HEK293 (cell line): ENCODE data around the gene GPR155.
"Not testable (repeated sequence)": the region's sequence is repeated elsewhere in the genome, so short reads cannot be mapped to it uniquely, and the experiment has no call there.

ENCODE experiments used
- CTCF ChIA-PET: fragments of 350-600 bp; formaldehyde crosslinking; extraction: SDS; loops from one replicate; lab custom pipeline; 2021; ENCODE audit warnings: antibody characterized with exemption; lab: Yijun Ruan, JAX
- POLR2A ChIA-PET: fragments of 300-600 bp; formaldehyde crosslinking; extraction: SDS; loops from one replicate; lab custom pipeline; 2020; ENCODE audit warnings: antibody characterized with exemption, inconsistent platforms; lab: Yijun Ruan, JAX
- H3K27ac ChIP-seq: fragments of 200-500 bp; sonication (Bioruptor generic); 2 replicates; pipeline ENCODE4 v1.5.1; 2014; ENCODE audit warnings: low read depth, low read length, control low read depth, inconsistent platforms; ENCODE audit errors: extremely low read depth
- H3K36me3 ChIP-seq, 2 experiments: fragments of 200-500 bp in 1 of 2; sonication (Bioruptor generic) in 1 of 2; 1 replicate in 1 of 2; 2 replicates in 1 of 2; pipeline ENCODE4 v1.5.1; 2014 to 2017; ENCODE audit warnings: inconsistent platforms in 2 of 2, low read length in 2 of 2; ENCODE audit not compliant: control insufficient read depth in 2 of 2, insufficient read depth in 1 of 2
- H3K4me1 ChIP-seq: fragments of 200-500 bp; sonication (Bioruptor generic); 2 replicates; pipeline ENCODE4 v1.5.1; 2014; ENCODE audit warnings: mild to moderate bottlenecking, low read length, inconsistent platforms; ENCODE audit not compliant: control insufficient read depth, insufficient read depth
- H3K4me3 ChIP-seq: 2 replicates; pipeline ENCODE4 v1.5.1; 2011; ENCODE audit warnings: low read depth, mild to moderate bottlenecking, control low read depth, low read length, moderate library complexity
- H3K9me3 ChIP-seq: fragments of 200-500 bp; sonication (Bioruptor generic); 2 replicates; pipeline ENCODE4 v1.5.1; 2014; ENCODE audit warnings: low read depth, low read length, inconsistent platforms; ENCODE audit not compliant: control insufficient read depth, insufficient read depth
- GFI1B ChIP-seq: fragments of 450-650 bp; formaldehyde crosslinking; IDR thresholded peaks from 2 replicates; pipeline ENCODE4 v1.5.1; 2016; ENCODE audit warnings: missing biosample characterization, missing genetic modification characterization
- MZF1 ChIP-seq: fragments of 450-650 bp; formaldehyde crosslinking; IDR thresholded peaks from 2 replicates; pipeline ENCODE4 v1.5.1; 2017; ENCODE audit warnings: missing biosample characterization, missing genetic modification characterization, borderline replicate concordance
- PRDM1 ChIP-seq: fragments of 450-650 bp; formaldehyde crosslinking; IDR thresholded peaks from 2 replicates; pipeline ENCODE4; 2016; ENCODE audit warnings: missing biosample characterization, missing genetic modification characterization
- PRDM4 ChIP-seq: fragments of 450-650 bp; formaldehyde crosslinking; IDR thresholded peaks from 2 replicates; pipeline ENCODE4 v1.5.1; 2017; ENCODE audit warnings: missing biosample characterization, missing genetic modification characterization
- REST ChIP-seq: fragments of 450-650 bp; formaldehyde crosslinking; IDR thresholded peaks from 2 replicates; pipeline ENCODE4 v1.5.1; 2016; ENCODE audit warnings: missing biosample characterization, missing genetic modification characterization
- SP3 ChIP-seq: fragments of 450-650 bp; formaldehyde crosslinking; IDR thresholded peaks from 2 replicates; pipeline ENCODE4 v1.5.1; 2016; ENCODE audit warnings: missing biosample characterization, missing genetic modification characterization
- SP7 ChIP-seq: fragments of 450-650 bp; formaldehyde crosslinking; IDR thresholded peaks from 2 replicates; pipeline ENCODE4 v1.5.1; 2016; ENCODE audit warnings: missing biosample characterization, missing genetic modification characterization
- YY1 ChIP-seq: fragments of 450-650 bp; formaldehyde crosslinking; IDR thresholded peaks from 2 replicates; pipeline ENCODE4 v1.5.1; 2018; ENCODE audit warnings: missing biosample characterization, missing genetic modification characterization
- ZBTB48 ChIP-seq: fragments of 450-650 bp; formaldehyde crosslinking; IDR thresholded peaks from 2 replicates; pipeline ENCODE4 v1.5.1; 2016; ENCODE audit warnings: missing biosample characterization, missing genetic modification characterization
- ZBTB7A ChIP-seq: fragments of 450-650 bp; formaldehyde crosslinking; IDR thresholded peaks from 2 replicates; pipeline ENCODE4 v1.5.1; 2016; ENCODE audit warnings: low read depth, missing biosample characterization, missing genetic modification characterization
- ZNF19 ChIP-seq: fragments of 450-650 bp; formaldehyde crosslinking; IDR thresholded peaks from 2 replicates; pipeline ENCODE4; 2016; ENCODE audit warnings: missing biosample characterization, missing genetic modification characterization, low read depth
- ZNF211 ChIP-seq: fragments of 450-650 bp; formaldehyde crosslinking; IDR thresholded peaks from 2 replicates; pipeline ENCODE4 v1.5.1; 2016; ENCODE audit warnings: low read depth, missing biosample characterization, missing genetic modification characterization
- ZNF239 ChIP-seq: fragments of 450-650 bp; formaldehyde crosslinking; IDR thresholded peaks from 2 replicates; pipeline ENCODE4 v1.5.1; 2016; ENCODE audit warnings: missing biosample characterization, missing genetic modification characterization
- ZNF416 ChIP-seq: fragments of 450-650 bp; formaldehyde crosslinking; IDR thresholded peaks from 2 replicates; pipeline ENCODE4 v1.5.1; 2016; ENCODE audit warnings: missing biosample characterization, missing genetic modification characterization
- ZNF426 ChIP-seq: fragments of 450-650 bp; formaldehyde crosslinking; IDR thresholded peaks from 2 replicates; pipeline ENCODE4 v1.5.1; 2017; ENCODE audit warnings: missing biosample characterization, missing genetic modification characterization, mild to moderate bottlenecking, inconsistent platforms, moderate library complexity
- ZNF473 ChIP-seq: fragments of 450-650 bp; formaldehyde crosslinking; IDR thresholded peaks from 2 replicates; pipeline ENCODE4 v1.5.1; 2017; ENCODE audit warnings: missing biosample characterization, missing genetic modification characterization
- ZNF501 ChIP-seq: fragments of 450-650 bp; formaldehyde crosslinking; IDR thresholded peaks from 2 replicates; pipeline ENCODE4 v1.5.1; 2016; ENCODE audit warnings: missing biosample characterization, missing genetic modification characterization
- ZNF549 ChIP-seq: fragments of 450-650 bp; IDR thresholded peaks from 2 replicates; pipeline ENCODE4 v1.5.1; 2018; ENCODE audit warnings: missing biosample characterization, missing genetic modification characterization, mild to moderate bottlenecking, inconsistent platforms, moderate library complexity
- ZNF747 ChIP-seq: fragments of 450-650 bp; formaldehyde crosslinking; IDR thresholded peaks from 2 replicates; pipeline ENCODE4 v1.5.1; 2016; ENCODE audit warnings: missing biosample characterization, missing genetic modification characterization

The GPR155 gene

GRCh38 chr2:174490051-174490450, 3.2 kb upstream of the GPR155 start:
- TF ChIP-seq GFI1B (tag by site-specific recombination) (no peak), ZNF501 (tag by site-specific recombination) (no peak), SP7 (tag by site-specific recombination) (no peak), ZNF549 (no peak), PRDM1 (tag by site-specific recombination) (no peak), MZF1 (tag by site-specific recombination) (no peak), ZNF426 (tag by site-specific recombination) (no peak), ZNF211 (no peak), ZBTB48 (tag by site-specific recombination) (no peak), PRDM4 (tag by site-specific recombination) (no peak), ZNF747 (tag by site-specific recombination) (no peak), SP3 (tag by site-specific recombination) (no peak), ZNF416 (tag by site-specific recombination) (no peak), YY1 (no peak), ZBTB7A (no peak), ZNF473 (tag by site-specific recombination) (no peak), ZNF19 (no peak), ZNF239 (tag by site-specific recombination) (no peak), REST (tag by site-specific recombination) (no peak)
- Histone ChIP-seq H3K36me3 (no peaks in the 10 kb centered on the region), H3K4me3 (no peak overlapping the region), H3K4me1 (0 out of 2 replicates have a peak, but pooled peaks cover 2% of the 10 kb centered on the region), H3K9me3 (no peaks in the 10 kb centered on the region), H3K27ac (no peak overlapping the region)
- CTCF ChIA-PET = interaction anchor here (0.6 to 0.7 kb wide), 2 partner anchors 12 to 27 kb away, joined by 3 read pairs; no protein-coding TSS in a partner anchor
- POLR2A ChIA-PET = no interaction called here

GRCh38 chr2:174489520-174489919, 2.7 kb upstream of the GPR155 start:
- H3K27ac ChIP-seq, H3K36me3 ChIP-seq, H3K9me3 ChIP-seq, H3K4me3 ChIP-seq, POLR2A ChIA-PET, H3K4me1 ChIP-seq: not testable (repeated sequence)
- CTCF ChIA-PET = interaction anchor here (0.6 to 0.7 kb wide), 2 partner anchors 12 to 26 kb away, joined by 3 read pairs; no protein-coding TSS in a partner anchor
